ENCODE data around the gene TMEM243. TPM values are rescaled to one million over a fixed set of nuclear protein-coding genes. Genes with fewer than 3 reads are reported as not detected.
A peak's percentile ranks its signal among the peaks of the same experiment; 100 is the strongest.
"Not testable (repeated sequence)": the region's sequence is repeated elsewhere in the genome, so short reads cannot be mapped to it uniquely, and the experiment has no call there.

The TMEM243 gene
- total RNA-seq, 1 experiment from 2014 or later: 47.9 TPM

DNA sequence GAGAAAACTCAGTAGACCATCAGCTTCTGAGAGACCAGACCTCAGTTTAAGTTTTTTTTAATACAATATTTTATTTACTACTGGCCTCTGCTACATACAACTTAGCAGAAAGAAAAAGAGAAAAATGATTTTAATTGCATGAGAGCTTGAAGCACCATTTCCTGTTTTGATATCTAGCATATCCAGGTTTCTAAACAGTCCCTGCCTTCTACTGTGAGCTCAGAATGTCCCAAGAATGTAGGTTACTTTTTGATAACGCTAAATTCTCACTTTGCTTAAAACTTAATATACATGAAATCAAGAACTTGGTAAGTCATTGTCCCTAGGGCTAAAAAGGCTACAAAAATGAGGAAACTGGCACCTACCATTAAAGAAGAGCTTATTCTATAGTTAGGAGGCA lies 7.0 kb downstream of the TMEM243 start:
- DNase-seq (ENCODE audit: low read depth): no peak

DNA sequence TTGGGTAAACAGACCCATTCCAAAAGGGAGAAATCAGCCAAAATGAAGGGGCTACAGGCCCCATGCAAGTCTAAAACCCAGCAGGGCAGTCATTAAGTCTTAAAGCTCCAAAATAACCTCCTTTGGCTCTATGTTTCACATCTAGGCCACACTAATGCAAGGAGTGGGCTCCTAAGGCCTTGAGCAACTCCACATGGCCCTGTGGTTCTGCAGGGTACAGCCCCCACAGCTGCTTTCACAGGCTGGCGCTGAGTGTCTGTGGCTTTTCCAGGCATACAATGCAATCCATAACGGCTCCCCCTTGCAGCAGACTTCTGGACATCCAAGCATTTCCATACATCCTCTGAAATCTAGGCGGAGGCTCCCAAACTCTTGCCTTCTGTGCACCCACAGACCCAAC lies 9.0 kb downstream of the TMEM243 start:
- no peak for DNase-seq (ENCODE audit: low read depth)

DNA sequence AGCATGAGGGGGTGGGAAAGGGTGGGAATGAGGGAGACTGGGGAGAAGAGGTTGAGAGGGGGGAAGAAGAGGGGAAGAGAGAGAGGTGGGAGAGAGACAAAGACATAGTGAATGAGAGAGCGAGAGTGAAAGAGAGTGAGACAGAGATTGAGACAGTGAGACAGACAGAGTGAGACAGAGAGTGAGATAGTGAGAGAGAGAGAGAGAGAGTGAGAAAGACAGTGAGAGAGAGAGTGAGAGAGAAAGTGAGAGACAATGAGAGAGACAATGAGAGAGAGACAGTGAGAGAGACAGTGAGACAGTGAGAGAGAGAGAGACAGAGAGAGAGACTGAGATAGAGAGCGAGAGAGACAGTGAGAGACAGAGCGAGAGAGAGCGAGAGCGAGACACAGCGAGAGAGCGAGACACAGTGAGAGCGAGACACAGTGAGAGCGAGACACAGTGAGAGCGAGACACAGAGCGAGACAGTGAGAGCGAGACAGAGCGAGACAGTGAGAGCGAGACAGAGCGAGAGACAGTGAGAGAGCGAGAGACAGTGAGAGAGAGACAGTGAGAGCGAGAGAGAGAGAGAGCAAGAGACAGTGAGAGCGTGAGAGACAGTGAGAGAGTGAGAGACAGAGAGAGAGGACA lies 10.1 kb downstream of the TMEM243 start:
- no peak for DNase-seq (ENCODE audit: low read depth)

DNA sequence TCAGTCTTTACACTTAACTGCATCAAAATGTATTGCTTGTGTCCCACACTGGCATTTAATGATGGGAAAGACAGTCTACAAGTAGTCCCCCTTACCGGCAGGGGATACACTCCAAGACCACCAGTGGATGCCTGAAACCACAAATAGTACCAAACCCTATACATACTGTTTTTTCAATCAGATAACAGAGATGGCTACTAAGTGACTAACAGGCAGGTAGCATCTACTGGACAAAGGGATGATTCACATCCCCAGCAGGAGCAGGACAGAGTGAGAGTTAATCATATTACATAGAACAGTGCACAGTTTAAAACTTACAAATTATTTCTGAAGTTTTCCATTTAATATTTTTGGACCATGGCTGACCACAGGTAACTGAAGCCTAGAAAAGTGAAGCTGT lies 13.2 kb downstream of the TMEM243 start:
- DNase-seq (ENCODE audit: low read depth): peak; percentile 52

DNA sequence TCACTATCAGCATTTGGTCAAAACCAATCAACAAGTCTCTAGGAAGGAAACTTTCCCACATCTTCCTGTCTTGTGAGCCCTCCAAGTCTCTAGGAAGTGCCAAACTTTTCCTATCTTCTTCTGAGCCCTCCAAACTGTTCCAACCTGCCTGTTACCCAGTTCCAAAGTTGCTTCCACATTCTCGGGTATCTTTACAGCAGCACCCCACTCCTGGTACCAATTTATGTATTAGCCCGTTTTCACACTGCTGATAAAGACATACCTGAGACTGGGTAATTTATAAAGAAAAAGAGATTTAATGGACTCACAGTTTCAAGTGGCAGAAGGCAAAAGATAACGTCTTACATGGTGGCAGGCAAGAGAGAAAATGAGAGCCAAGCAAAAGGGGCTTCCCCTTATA lies 13.8 kb downstream of the TMEM243 start:
- not testable (repeated sequence) for DNase-seq (ENCODE audit: low read depth)

DNA sequence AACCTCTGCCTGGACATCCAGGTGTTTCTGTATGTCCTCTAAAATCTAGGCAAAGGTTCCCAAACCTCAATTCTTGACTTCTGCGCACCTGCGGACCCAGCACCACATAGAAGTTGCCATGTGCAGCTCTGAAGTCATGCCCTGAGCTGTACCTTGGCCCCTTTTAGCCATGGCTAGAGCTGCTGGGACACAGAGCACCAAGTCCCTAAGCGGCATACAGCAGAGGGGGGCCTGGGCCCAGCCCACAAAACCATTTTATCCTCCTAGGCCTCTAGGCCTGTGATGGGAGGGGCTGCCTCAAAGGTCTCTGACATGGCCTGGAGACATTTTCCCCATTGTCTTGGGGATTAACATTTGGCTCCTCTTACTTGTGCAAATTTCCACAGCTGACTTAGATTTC lies 14.6 kb downstream of the TMEM243 start:
- no peak for DNase-seq (ENCODE audit: low read depth)

DNA sequence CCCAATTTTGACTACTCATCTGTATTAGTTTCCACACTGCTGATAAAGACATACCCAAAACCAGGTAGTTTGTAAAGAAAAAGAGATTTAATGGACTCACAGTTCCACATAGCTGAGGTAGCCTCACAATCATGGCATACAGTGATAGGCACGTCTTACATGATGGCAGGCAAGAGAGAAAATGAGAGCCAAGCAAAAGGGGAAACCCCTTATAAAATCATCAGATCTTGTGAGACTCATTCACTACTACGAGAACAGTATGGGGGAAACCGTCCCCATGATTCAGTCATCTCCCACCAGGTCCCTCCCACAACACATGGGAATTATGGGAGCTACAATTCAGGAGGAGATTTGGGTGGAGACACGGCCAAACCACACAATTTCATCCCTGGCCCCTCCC lies 15.6 kb downstream of the TMEM243 start:
- not testable (repeated sequence) for DNase-seq (ENCODE audit: low read depth)

DNA sequence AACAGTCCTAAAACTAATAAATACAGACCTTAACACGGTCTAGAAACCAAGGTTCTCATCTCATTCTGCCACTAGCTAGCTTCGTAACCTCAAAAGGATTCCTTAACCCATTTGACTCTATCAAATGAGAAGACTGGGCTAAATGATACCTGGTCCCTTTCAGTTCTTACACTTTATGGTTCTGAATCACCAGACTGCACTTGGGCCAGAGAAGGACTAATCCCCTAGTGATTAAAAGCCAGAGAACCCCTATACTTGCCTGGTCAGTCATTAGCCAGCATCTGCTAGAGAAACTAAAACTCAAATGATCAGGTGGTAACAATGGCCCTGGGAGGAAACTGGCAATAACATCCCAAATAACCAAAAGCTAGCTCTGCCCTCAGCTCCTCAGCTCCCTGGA lies 16.8 kb downstream of the TMEM243 start:
- DNase-seq (ENCODE audit: low read depth): no peak

DNA sequence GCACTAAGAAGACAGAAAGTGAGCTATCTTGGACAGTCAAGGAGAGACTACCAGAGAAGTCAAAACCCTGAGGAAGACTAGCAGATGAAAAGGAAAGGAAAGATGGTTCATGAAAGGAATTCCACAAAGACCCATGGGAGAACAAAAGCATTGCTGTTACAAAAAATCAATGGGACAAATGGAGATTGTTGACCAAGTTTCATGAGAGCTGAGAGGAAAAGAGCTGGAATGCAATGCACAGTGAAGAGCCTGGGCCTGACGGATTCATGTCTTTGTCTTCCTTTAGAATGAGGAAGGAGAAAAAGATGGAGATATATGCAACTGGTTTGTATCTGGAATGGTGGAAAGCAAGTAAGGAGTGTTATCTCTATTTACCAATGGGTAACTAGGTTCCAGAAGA lies 17.3 kb downstream of the TMEM243 start:
- DNase-seq (ENCODE audit: low read depth): no peak

DNA sequence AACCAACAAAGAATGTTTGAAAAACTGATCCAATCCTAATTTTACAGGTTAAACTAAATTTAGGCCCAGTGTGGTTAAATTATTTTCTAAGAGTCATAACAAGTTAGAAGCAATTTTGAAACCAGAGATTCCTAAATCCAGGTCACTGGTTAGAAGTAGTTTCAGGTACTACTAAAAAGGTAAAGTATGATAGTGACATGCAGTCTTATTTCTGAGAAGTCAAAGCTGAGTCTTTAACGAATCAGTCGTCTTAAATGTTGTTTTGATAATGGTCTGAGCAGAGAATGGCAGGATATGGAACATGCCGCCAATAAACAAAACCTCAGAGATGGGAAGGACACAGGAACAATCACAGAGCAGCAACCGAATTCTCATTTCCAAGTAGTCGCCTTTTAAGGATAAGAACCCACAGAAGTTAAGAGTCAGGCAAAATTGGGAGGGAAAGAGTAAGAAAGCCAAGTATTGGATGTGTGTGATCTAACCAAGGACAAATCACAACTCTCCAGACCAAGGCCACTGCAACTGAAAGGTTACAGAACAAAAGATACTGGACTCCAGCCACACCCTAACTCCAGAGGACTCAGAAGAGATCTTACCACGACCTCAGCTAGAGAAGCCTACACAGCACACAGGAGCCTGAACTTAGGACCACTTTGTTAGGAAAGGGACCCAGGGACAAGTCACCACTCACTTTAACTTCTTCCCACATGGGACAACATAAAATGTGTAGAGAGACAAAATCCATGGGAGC lies 19.7 kb downstream of the TMEM243 start:
- no peak for DNase-seq (ENCODE audit: low read depth)

DNA sequence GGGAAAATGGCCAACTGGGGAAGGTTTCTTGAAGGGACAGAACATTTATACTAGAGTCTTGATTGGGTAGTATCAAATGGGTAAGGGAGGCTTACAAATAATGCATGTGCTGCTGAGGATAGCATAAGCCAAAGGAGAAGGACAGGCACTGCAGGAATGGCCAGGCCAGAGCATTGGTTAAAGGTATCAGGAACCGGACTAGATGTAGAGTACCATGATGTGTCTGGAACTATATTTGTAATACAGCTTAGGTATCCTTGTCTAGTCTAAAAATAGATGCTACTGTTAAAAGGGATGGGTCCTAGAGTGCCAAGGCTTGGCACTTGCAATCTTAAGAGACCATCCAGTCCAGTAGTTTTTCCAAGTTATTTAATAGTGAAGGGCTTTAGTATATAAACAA lies 20.3 kb downstream of the TMEM243 start:
- DNase-seq (ENCODE audit: low read depth): no peak

DNA sequence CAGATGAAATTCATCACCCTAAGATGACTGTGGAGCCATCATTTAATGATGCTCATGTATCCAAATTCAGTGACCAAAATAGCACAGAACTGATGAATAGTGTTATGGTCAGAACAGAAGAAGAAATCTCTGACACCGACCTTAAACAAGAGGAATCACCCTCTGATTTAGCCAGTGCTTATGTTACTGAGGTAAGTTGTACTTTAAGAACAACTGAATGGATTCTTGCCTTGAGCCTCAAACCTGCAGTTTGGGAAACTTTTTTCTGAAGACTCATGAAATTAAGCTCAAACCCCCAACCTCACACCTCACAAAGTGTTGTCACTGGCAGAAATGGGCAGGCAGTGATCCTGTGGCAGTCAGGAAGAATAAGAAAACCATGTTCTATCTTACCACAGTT lies 25.6 kb downstream of the TMEM243 start:
- DNase-seq (ENCODE audit: low read depth): no peak

DNA sequence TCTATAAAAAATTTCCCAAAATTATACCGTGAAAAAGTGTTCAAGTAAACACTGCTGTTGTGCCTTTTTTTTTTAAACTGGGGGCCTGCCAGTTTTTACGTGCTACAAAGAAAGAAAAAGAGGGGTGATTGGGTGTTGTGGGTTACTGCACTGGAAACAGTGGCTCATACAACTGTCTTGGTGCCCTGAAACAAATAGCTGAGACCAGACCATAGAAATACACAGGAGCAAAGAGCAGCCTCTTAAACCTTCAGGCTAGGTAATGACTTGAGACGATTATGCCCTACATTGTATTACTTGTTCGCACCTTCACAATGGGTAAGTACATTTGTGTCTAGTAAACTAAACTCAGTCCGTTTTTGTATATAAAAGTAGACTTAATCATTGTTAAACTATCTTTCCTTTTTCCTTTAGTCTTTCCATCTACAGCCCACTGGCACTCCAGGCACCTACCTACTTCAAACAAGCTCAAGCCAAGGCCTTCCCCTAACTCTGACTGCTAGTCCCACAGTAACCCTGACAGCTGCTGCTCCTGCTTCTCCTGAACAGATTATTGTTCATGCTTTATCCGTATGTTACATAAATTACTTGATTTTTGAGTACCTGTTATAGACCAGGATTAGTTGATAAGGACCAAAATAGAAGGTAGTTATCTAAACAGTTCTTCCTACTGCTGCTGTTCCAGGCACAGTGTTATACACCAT lies 26.6 kb downstream of the TMEM243 start:
- no peak for DNase-seq (ENCODE audit: low read depth)

DNA sequence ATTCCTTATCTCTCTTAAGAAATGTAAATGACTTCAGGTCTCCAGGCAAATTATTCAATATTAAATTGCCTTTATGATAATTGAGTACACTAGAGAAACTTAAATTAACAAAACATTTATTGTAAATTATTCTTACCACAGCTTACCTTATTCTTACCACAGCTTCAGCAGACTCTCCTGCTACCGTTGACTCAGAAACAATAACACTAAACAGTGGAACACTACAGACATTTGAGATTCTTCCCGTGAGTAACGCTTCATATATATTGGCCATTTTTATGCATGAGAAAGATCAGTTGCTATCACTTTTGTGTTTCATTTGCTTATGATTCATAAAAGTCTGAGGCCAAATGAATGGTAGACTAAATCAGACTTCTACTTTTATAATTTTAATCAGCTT lies 28.7 kb downstream of the TMEM243 start:
- no peak for DNase-seq (ENCODE audit: low read depth)

DNA sequence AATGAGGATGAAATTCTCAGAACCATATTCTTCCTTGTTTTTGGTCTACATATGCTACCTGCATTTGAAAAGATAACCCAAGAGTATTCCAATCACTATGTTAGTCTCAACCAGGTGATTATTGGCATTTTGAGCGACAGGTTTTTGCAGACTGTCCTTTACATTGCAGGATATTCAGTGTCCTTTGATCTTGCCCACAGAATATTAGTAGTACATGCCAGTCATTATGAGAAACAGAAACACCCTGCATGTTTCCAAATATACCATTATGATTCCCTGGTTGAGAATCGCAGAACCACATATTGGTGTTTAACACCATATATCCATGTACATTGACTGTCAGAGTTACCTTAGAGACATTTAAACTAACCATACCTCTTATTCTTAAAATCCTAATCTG lies 30.6 kb downstream of the TMEM243 start:
- DNase-seq (ENCODE audit: low read depth): no peak

DNA sequence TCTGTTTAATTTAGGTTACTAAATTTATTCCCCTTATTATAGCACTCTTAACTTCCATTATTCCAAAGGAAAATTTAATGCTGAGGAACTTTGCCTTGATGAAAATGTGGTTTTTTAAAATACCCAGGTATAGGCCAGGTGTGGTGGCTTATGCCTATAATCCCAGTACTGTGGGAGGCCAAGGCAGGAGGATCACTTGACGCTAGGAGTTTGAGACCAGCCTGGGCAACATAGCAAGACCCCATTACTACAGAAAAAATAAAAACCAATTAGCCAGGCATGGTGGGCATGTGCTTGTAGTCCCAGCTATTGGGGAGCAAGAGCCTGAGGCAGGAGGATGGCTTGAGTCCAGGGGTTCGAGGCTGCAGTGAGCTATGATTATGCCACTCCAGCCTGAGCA lies 32.4 kb downstream of the TMEM243 start:
- no peak for DNase-seq (ENCODE audit: low read depth)

DNA sequence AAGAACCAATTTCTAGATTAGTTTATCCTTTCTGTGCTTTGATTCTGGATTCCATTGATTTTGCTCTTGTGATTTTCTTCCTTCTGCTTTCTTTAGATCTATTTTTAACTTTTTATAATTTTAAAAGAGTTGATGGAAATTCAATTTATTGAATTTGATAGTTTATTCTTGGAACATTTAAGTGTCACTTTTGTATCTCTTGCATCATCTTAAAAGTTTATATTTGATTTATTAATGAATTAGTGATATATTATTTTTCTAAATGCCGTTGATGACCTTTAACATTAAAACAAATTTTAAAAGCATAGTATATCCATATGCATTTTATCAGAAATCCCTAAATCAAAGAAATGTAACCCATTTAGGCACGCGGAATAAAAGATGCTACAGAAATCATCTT lies 40.4 kb downstream of the TMEM243 start:
- DNase-seq (ENCODE audit: low read depth): no peak

DNA sequence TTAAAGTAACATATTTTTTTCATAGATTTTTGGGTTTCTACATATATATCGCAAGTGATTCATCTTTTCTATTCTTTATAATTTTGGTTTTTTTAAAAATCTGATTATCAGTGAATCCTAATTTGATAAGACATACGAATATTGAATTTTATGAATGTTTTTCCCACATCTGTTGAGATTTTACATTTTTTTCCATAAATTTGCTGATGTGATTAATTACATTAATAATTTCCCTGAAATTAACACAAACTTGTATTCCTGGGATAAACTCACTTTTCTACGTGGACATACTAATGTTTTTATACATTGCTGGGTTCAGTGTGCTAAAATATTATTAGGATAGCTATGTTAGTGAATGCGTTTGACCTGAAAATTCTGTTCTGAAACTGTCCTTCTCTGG lies 41.2 kb downstream of the TMEM243 start:
- no peak for DNase-seq (ENCODE audit: low read depth)

DNA sequence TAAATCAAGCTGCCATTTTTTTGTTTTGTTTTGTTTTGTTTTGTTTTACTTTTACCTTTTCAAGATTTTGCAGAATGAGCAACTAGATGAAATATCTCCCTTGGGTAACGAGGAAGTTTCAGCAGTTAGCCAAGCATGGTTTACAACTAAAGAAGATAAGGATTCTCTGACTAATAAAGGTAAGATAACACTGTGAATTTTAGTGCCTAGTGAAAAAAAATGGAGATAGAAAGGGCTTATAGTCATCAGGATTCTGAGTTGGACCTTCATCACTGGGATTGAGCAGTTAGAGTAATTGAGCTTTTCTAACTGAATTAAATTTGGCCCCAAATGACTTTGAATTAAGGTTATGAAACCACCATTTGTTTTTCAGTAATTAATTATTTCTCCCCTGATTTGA lies 46.1 kb downstream of the TMEM243 start:
- no peak for DNase-seq (ENCODE audit: low read depth)

DNA sequence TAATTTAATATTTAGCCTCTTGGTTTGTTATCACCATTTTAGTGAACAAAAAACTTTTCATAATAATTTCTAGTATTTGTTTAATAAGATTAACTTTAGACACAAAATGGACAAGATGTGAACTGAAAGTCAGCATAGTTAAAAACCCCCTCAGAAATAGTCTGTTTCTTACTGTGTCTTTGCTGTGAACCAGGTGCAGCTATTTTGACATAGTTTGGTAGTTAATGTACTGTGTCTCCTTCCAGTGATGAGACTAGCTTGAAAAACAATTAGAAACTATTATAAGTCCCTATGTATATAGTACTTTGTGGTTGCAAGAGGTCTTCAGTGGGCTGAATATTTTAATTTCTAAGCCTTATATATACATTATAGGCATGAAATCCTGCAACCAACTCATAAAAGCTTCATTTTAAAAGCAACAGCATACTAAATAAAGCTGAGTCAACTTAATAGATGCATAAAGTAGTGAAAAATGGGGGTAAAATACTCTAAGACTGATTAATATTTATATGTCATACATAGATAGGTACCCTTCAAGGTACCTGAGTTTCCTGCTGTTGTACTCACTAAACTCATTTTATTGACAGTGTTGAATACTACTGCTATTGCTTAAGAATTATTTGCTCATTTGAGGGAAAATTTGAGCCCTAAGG lies 48.1 kb downstream of the TMEM243 start:
- no peak for DNase-seq (ENCODE audit: low read depth)

DNA sequence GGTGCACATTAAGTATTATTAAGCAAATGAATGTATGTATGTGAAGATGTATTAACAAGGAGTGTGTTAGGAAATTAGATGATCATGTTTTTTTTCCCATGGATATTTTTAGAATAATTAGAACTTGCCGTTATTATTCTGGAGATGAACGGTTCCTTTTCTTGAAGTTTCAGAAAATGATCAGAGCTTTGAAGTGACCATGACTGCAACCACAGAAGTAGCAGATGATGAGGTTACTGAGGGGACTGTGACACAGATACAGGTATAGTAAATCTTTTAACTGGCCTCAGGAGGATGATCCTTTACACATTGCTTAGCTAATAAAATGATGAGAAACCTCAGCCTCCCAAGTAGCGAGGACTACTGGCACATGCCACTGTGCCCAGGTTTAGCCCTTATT lies 48.7 kb downstream of the TMEM243 start:
- no peak for DNase-seq (ENCODE audit: low read depth)

DNA sequence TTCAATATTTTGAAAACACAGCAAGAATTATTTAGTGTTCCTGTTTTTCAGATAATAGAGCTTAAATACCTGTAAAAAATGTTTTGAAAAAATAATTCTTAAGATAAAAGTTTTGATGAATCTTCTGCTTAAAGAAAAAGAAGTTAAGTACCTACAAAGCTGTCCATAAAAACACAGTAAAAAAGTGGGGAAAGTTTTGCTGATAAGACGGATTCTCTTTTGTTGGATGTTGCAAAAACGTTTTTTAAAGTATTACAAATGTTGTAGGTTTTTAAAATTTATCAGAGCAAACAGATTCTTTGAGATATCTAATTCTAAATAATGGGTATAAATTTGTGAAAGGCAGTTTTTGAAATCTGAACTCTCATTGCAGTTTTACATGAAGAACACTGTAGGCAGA lies 55.1 kb downstream of the TMEM243 start:
- no peak for DNase-seq (ENCODE audit: low read depth)

DNA sequence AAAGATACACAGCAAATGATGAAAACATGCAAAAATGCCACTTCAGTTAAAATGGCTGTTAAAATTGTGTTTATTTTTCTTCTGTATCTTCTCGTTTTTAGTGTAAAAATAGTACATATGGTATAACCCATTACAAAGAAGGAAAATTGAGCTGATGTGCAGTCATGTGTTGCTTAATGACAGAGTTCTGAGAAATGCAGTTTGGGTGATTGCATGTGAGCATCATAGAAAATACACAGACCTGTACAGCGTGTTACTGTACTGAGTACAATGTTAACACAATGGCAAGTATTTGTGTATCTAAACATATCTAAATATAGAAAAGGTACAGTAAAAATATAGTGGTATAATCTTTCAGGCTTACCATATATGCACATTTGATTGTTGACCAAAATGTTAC lies 60.0 kb downstream of the TMEM243 start:
- DNase-seq (ENCODE audit: low read depth): no peak

All from M059J (cell line).